SW480 (cell line): Measurements from ENCODE around the gene STYXL2.

ENCODE experiments used
- DNase-seq: peaks from one replicate; pipeline ENCODE4 v3.0.0-alpha.2; 2016; ENCODE audit warnings: low spot score

The STYXL2 gene

DNA sequence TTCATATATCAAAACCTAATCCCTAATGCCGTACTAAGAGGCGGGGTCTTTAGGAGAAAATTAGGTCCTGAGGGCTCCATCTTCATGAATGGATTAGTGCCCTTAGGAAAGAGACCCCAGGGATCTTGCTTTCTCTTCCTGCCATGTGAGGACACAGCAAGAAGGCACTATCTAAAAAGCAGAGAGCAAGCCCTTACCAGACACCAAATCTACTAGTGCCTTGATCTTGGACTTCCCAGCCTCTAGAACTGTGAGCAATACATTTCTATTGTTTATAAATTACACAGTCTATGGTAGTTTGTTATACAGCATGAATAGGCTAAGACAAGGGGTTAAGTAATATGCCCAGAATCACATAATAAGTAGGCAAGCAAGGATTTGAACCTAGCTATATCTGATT is 42.9 kb downstream of the STYXL2 start:
- no peak for DNase-seq

DNA sequence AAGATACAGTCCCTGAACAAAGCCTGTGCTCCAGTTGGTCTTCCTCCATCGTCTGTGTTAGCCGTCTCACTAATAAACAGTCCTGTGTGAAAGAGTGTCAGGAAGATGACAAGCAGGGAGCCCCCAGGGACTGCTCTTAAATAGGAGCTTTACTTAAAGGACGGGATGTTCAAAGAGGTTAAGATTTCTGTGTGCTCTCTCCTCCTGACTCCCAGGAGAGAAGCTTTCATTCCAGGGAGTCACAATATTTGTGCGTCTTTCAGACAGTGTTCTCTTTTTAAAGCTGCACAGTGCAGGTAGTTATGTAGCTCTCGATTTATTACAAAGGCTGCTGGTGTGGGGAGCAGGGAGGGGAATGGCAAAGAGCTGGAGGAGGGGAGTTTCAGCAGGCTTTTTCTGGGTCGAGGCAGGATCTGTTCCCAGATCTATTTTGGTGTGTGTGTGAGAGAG is 43.5 kb downstream of the STYXL2 start:
- DNase-seq, result no peak

DNA sequence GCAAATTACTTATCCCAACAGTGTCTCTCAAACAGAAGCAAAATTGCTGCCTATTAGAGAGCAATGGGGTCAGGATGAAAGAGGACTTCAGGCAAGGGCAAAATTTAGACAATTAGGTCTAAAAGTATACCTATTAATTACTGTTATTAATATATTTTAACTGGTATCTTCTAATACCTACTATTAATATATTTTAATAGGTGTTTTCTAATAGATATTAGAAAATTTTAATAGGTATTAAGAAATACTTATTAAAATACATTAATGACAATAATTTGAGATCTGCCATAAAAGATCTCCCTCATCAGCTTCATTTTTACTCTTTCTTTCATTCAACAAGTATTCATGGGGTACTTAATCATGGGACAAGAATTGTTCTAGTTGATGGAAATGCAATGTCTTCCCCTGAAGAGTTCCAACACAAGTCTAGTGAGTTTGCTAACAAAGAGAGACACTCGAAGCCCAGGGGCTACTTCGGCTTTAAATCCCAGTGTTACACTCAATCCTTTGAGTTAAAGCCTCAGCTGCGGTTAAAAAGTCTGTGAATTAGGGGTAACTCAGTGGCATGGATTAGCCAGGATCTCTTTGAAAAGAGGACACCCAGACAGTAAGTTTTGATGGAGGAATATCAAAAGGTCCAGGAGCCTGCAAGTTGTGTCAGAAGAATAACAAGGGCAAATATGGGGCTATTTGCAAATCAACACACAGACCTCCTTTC is 44.1 kb downstream of the STYXL2 start:
- DNase-seq, result no peak

DNA sequence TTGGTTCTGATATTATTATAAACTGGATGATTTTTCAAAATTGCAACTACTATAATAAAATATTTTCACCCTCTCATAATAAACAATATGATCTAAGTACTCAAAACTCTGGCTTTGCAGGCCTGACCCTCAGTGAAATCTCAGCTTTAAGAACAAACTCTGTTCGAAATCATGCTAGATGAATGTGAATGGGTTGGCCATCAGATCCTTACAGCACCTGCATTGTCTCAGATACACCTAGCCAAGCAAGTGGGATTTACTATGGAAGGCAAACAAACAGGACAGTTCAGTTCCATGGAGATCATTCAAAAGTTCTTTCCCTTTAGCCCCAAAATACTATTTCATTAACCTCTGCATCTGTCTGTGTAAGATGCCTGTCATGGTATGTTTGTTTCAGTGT is 44.8 kb downstream of the STYXL2 start:
- no peak for DNase-seq

DNA sequence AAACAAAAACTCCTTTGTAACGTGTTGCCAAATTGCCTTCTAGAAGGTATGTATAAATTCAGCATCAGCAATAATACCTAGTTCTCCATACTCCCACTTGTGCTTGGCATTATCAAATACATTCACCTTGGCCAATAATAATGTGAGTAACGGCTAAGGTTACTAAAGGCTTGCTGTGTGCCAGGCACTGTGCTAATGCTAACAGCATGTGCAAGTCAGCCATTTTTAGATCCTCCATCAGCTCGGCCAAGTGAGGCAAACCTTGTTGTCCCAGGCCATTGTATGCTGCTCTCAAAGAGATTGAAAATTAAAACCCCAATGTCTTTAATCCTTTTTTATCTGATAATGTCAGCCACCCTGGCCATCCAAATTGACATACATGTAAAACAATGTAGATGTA is 48.1 kb downstream of the STYXL2 start:
- no peak for DNase-seq
